HG03469 (cell line): ENCODE data around the gene SPATA9.

Experiments
- ATAC-seq: cut with Tn5 transposase; IDR thresholded peaks from one replicate; pipeline ENCODE4 v1.9.1; 2021; ENCODE audit warnings: mild to moderate bottlenecking, moderate library complexity, moderate number of reproducible peaks; ENCODE audit not compliant: unreplicated experiment

SPATA9 gene

DNA sequence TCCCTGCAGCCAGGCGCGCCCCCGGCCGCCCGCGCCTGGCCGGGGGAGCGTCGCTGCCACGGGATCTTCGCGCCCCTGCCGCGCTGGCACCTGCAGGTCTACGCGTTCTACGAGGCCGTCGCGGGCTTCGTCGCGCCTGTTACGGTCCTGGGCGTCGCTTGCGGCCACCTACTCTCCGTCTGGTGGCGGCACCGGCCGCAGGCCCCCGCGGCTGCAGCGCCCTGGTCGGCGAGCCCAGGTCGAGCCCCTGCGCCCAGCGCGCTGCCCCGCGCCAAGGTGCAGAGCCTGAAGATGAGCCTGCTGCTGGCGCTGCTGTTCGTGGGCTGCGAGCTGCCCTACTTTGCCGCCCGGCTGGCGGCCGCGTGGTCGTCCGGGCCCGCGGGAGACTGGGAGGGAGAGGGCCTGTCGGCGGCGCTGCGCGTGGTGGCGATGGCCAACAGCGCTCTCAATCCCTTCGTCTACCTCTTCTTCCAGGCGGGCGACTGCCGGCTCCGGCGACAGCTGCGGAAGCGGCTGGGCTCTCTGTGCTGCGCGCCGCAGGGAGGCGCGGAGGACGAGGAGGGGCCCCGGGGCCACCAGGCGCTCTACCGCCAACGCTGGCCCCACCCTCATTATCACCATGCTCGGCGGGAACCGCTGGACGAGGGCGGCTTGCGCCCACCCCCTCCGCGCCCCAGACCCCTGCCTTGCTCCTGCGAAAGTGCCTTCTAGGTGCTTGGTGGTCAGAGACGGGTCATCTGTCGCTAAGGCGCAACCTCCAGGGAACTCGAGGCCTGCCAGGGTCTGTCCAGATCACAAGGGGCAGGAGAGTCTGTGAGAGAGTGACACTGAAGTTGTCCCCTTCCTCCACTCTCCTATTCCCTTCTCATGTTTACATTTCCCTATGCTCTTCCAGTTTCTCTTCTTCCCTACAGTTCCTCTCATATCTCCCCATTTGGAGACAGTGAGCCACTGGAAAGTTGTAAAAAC is 61.6 kb downstream of the SPATA9 start:
- ATAC-seq, result peak; percentile 26

GRCh38 chr5:95620030-95620869 is 62.5 kb downstream of the SPATA9 start, which contains the start of gene GPR150:
Gene GPR150, plus strand, starts transcription at chr5:95620087. Its CDS starts 189 bp downstream, at chr5:95620276.
- ATAC-seq, result peak; percentile 31

GRCh38 chr5:95619514-95620029 is 63.2 kb downstream of the SPATA9 start:
- ATAC-seq, result no peak

GRCh38 chr5:95619096-95619495 is 63.7 kb downstream of the SPATA9 start:
- ATAC-seq, result no peak

GRCh38 chr5:95617057-95617456 is 65.7 kb downstream of the SPATA9 start:
- ATAC-seq, result no peak

DNA sequence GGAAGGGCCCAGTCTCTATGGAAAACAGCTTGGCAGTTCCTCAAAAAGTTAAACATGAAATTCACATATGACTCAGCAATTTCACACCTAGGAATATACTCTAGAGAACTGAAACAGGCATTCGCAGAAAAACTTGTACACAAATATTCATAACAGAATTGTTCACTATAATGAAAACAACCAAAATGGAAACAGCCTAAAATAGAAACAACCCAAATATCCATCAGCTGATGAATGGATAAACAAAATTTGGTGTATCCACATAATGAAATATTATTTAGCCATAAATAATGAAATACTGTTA is 67.7 kb downstream of the SPATA9 start:
- peak; percentile 47 for ATAC-seq

DNA sequence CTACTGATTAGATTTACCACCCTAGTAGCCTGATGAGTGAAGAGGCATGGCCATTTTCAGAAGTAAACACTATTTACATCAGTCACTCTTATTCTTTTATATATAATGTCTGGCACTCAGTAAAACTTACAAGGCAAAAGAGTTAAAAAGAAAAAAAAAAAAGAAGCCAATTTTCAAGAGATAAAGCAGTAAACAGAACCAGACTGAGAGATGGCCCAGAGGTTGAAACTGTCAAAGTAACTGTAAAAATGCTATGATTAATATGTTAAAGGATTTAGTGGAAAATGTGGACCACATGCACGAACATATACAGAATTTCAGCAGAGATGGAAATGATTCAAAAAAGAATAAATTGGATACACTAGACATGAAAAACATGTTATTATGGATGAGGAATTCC is 69.3 kb downstream of the SPATA9 start:
- no peak for ATAC-seq

- ATAC-seq, result no peak
Observed at GRCh38 chr5:95611396-95611795, 71.4 kb downstream of the SPATA9 start.

DNA sequence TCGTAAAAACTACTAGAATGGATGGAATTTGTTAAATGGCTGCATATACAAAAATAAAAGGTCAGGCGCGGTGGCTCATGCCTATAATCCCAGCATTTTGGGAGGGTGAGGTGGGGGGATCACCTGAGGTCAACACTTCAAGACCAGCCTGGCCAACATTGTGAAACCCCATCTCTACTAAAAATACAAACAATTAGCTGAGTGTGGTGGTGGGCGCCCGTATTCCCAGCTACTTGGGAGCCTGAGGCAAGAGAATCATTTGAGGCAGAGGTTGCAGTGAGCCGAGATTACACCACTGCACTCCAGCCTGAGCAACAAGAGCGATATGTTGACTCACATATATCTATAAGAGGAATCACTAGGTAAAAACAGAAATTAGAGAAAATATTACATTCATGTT is 72.2 kb downstream of the SPATA9 start:
- no peak for ATAC-seq

GRCh38 chr5:95609711-95610110 is 73.1 kb downstream of the SPATA9 start:
- no peak for ATAC-seq
